ENCODE measurements around the gene ANKRD18B.

Gene ANKRD18B

GRCh38 chr9:33619666-33620404, 95.8 kb downstream of the ANKRD18B start:
- Histone ChIP-seq H3K4me3 (replicated peaks; ENCODE audit: insufficient read depth, low read length) (no peak overlapping the region), H3K27me3 (ENCODE audit: insufficient read depth, poor library complexity, severe bottlenecking) (peaks cover 2% of the 10 kb centered on the region), H3K27ac (replicated peaks) (no peak overlapping the region)
- peak; percentile 17 to 30 for DNase-seq (ENCODE audit: low read depth in 1 of 2, low spot score in 1 of 2)
- TF ChIP-seq, protein P1, sequence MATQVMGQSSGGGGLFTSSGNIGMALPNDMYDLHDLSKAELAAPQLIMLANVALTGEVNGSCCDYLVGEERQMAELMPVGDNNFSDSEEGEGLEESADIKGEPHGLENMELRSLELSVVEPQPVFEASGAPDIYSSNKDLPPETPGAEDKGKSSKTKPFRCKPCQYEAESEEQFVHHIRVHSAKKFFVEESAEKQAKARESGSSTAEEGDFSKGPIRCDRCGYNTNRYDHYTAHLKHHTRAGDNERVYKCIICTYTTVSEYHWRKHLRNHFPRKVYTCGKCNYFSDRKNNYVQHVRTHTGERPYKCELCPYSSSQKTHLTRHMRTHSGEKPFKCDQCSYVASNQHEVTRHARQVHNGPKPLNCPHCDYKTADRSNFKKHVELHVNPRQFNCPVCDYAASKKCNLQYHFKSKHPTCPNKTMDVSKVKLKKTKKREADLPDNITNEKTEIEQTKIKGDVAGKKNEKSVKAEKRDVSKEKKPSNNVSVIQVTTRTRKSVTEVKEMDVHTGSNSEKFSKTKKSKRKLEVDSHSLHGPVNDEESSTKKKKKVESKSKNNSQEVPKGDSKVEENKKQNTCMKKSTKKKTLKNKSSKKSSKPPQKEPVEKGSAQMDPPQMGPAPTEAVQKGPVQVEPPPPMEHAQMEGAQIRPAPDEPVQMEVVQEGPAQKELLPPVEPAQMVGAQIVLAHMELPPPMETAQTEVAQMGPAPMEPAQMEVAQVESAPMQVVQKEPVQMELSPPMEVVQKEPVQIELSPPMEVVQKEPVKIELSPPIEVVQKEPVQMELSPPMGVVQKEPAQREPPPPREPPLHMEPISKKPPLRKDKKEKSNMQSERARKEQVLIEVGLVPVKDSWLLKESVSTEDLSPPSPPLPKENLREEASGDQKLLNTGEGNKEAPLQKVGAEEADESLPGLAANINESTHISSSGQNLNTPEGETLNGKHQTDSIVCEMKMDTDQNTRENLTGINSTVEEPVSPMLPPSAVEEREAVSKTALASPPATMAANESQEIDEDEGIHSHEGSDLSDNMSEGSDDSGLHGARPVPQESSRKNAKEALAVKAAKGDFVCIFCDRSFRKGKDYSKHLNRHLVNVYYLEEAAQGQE (IDR thresholded peaks at IDR 0.05; ENCODE audit: insufficient replicate concordance, low read depth) = no peak

GRCh38 chr9:33620738-33621439, 96.8 kb downstream of the ANKRD18B start:
- peaks cover 2% of the 10 kb centered on the region for H3K27me3 ChIP-seq (ENCODE audit: insufficient read depth, poor library complexity, severe bottlenecking)
- no peak for DNase-seq (ENCODE audit: low read depth in 1 of 2, low spot score in 1 of 2)
- no peak overlapping the region for H3K4me3 ChIP-seq (replicated peaks; ENCODE audit: insufficient read depth, low read length)
- no peak overlapping the region for H3K27ac ChIP-seq (replicated peaks)
- TF ChIP-seq CTCF (IDR thresholded peaks at IDR 0.05; ENCODE audit: insufficient read depth, low read length) = no peak
- TF ChIP-seq POLR2AphosphoS5 (IDR thresholded peaks at IDR 0.05; ENCODE audit: low read depth) = no peak
- no peak for TF ChIP-seq SPI1 (IDR thresholded peaks at IDR 0.05; ENCODE audit: borderline replicate concordance, low read depth)
- no peak for TF ChIP-seq GABPA (IDR thresholded peaks at IDR 0.05; ENCODE audit: low read depth)
- TF ChIP-seq, protein P1 (IDR thresholded peaks at IDR 0.05; ENCODE audit: insufficient replicate concordance, low read depth) = no peak
